IPS-18a (cell line): ENCODE measurements around the gene LINGO4.
"Not testable (repeated sequence)": the region's sequence is repeated elsewhere in the genome, so short reads cannot be mapped to it uniquely, and the experiment has no call there.

ENCODE experiments used
- H3K27ac ChIP-seq: one replicate; pipeline ENCODE4 v1.5.1; 2013; ENCODE audit warnings: low read length
- H3K27me3 ChIP-seq: one replicate; pipeline ENCODE4 v1.6.1; 2013; ENCODE audit warnings: mild to moderate bottlenecking, low read length; ENCODE audit not compliant: control insufficient read depth, insufficient read depth
- H3K36me3 ChIP-seq: one replicate; pipeline ENCODE4 v1.6.1; 2013; ENCODE audit warnings: low read depth, low read length; ENCODE audit not compliant: control insufficient read depth
- H3K4me1 ChIP-seq: one replicate; pipeline ENCODE4 v1.6.1; 2013; ENCODE audit warnings: low read depth, low read length; ENCODE audit not compliant: control insufficient read depth
- H3K4me3 ChIP-seq: one replicate; pipeline ENCODE4 v1.5.1; 2013; ENCODE audit warnings: low read length
- H3K9ac ChIP-seq: one replicate; pipeline ENCODE4 v1.6.1; 2013; ENCODE audit warnings: mild to moderate bottlenecking, low read length, moderate library complexity
- H3K9me3 ChIP-seq: one replicate; pipeline ENCODE4 v1.6.1; 2013; ENCODE audit warnings: low read depth, low read length; ENCODE audit not compliant: control insufficient read depth

LINGO4 gene

DNA sequence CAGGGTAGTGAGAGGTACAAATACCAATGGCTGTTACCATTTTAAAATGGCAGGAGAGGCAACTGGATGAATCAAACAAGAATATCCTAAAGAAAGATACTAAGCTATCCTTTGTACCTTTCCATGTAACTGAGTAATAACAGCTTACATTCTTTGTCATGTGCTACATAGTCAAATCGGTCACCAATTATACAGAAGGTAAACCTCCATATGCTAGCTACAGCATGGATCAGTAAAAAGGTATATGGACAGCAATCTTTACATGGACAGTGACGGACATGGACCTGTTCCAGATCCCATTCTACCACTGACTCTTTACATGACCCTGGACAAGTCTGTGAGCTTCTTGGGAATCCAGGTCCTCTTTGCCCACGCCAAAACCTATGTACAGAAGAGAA lies 28.6 kb downstream of the LINGO4 start:
- no peaks in the 10 kb centered on the region for H3K9me3 ChIP-seq
- no peak overlapping the region for H3K27ac ChIP-seq
- H3K4me3 ChIP-seq: no peak overlapping the region
- H3K9ac ChIP-seq: no peak overlapping the region
- H3K4me1 ChIP-seq: no peaks in the 10 kb centered on the region
- H3K27me3 ChIP-seq: no peaks in the 10 kb centered on the region
- H3K36me3 ChIP-seq: peaks cover 44% of the 10 kb centered on the region

- Histone ChIP-seq H3K36me3 (peaks cover 44% of the 10 kb centered on the region), H3K9me3 (no peaks in the 10 kb centered on the region), H3K9ac (no peak overlapping the region), H3K4me3 (no peak overlapping the region), H3K4me1 (no peaks in the 10 kb centered on the region), H3K27me3 (no peaks in the 10 kb centered on the region), H3K27ac (no peak overlapping the region)
Measured at GRCh38 chr1:151775894-151776664, 29.1 kb downstream of the LINGO4 start.

- Histone ChIP-seq H3K4me1 (no peaks in the 10 kb centered on the region), H3K9ac (no peak overlapping the region), H3K36me3 (peaks cover 40% of the 10 kb centered on the region), H3K4me3 (no peak overlapping the region), H3K27ac (no peak overlapping the region), H3K27me3 (no peaks in the 10 kb centered on the region), H3K9me3 (no peaks in the 10 kb centered on the region)
Measured at GRCh38 chr1:151774256-151774922, 30.8 kb downstream of the LINGO4 start.

GRCh38 chr1:151773702-151774101 lies 31.5 kb downstream of the LINGO4 start:
- Histone ChIP-seq H3K9ac (no peak overlapping the region), H3K4me3 (no peak overlapping the region), H3K9me3 (no peaks in the 10 kb centered on the region), H3K27ac (no peak overlapping the region), H3K4me1 (no peaks in the 10 kb centered on the region), H3K27me3 (no peaks in the 10 kb centered on the region), H3K36me3 (peaks cover 35% of the 10 kb centered on the region)

DNA sequence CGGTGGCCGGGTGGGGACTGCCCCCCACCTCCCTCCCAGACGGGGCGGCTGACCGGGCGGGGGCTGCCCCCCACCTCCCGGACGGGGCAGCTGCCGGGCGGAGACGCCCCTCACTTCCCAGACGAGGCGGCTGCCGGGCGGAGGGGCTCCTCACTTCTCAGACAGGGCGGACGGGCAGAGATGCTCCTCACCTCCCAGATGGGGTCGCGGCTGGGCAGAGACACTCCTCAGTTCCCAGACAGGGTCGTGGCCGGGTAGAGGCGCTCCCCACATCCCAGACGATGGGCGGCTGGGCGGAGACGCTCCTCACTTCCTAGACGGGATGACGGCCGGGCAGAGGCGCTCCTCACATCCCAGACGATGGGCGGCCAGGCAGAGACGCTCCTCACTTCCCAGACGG lies 35.9 kb downstream of the LINGO4 start:
- not testable (repeated sequence) for H3K4me3 ChIP-seq, H3K4me1 ChIP-seq, H3K36me3 ChIP-seq, H3K27me3 ChIP-seq, H3K9me3 ChIP-seq, H3K9ac ChIP-seq, H3K27ac ChIP-seq

- not testable (repeated sequence) for H3K27me3 ChIP-seq, H3K9ac ChIP-seq, H3K4me1 ChIP-seq, H3K9me3 ChIP-seq, H3K4me3 ChIP-seq, H3K36me3 ChIP-seq, H3K27ac ChIP-seq
Measured at GRCh38 chr1:151768351-151769066, 36.7 kb downstream of the LINGO4 start.

GRCh38 chr1:151763990-151764389 lies 41.2 kb downstream of the LINGO4 start:
- no peaks in the 10 kb centered on the region for H3K27me3 ChIP-seq
- peak overlapping the region; percentile 75 for H3K27ac ChIP-seq
- H3K9ac ChIP-seq: peak overlapping the region; percentile 82
- no peaks in the 10 kb centered on the region for H3K9me3 ChIP-seq
- peaks cover 9% of the 10 kb centered on the region for H3K4me1 ChIP-seq
- peaks cover 28% of the 10 kb centered on the region for H3K36me3 ChIP-seq
- H3K4me3 ChIP-seq: peak overlapping the region; percentile 87

DNA sequence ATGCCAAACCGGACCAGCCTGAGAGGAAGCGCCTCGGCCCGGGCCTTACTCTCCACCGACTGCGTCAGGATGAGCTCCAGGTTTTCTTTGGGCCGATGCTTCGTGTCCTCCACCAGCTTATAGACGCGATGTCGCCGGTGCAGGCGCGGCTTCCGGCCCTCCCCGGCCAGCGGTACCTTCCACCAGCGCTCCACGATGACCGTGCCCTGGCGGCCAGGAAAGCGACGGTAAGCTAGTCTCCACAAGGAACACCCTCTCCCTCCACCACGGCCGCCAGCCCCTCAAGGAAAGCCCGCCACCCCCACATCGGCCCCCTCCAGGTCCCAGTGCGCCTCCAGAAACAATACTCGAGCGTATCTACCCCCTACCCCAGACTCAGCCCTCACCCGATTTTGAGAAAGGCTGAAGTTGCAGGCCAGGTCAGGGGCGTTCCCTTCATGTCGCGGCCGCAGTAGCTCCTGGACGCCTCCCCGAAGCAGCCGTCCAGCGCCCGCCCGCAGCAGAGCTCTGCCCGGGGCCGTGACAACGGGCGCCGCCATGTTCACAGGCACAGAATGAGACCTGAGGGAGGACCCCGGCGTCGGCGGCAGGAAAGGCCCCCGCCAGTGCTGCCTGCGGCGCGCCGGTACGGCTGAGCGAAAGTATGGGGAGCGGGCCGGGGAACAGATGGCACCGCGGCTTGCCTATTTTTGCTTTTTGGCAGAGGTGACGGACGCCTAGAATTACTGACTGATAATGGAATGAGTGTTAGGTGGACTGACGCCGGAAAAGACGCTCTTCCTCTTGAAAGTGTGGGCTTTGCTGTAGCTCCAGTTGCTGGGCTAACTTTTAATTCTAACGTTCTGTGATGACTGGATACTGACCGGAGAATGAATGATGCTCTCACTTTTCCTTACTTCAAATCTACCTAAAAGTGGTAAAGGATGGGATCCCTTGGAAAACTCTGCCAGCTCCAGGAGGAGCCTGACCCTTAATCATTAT lies 42.0 kb downstream of the LINGO4 start, which contains the start of gene MRPL9:
TSS of gene MRPL9 (minus strand) at position 556 of the 981 bp plus-strand sequence. CDS start at position 539, 17 bp downstream.
- H3K9me3 ChIP-seq: no peaks in the 10 kb centered on the region
- H3K36me3 ChIP-seq: peaks cover 34% of the 10 kb centered on the region
- peak within 1 kb of the TSS; percentile 87 for H3K4me3 ChIP-seq
- no peaks in the 10 kb centered on the region for H3K27me3 ChIP-seq
- peaks cover 9% of the 10 kb centered on the region for H3K4me1 ChIP-seq
- H3K9ac ChIP-seq: peak within 1 kb of the TSS; percentile 82
- H3K27ac ChIP-seq: peak within 1 kb of the TSS; percentile 75

DNA sequence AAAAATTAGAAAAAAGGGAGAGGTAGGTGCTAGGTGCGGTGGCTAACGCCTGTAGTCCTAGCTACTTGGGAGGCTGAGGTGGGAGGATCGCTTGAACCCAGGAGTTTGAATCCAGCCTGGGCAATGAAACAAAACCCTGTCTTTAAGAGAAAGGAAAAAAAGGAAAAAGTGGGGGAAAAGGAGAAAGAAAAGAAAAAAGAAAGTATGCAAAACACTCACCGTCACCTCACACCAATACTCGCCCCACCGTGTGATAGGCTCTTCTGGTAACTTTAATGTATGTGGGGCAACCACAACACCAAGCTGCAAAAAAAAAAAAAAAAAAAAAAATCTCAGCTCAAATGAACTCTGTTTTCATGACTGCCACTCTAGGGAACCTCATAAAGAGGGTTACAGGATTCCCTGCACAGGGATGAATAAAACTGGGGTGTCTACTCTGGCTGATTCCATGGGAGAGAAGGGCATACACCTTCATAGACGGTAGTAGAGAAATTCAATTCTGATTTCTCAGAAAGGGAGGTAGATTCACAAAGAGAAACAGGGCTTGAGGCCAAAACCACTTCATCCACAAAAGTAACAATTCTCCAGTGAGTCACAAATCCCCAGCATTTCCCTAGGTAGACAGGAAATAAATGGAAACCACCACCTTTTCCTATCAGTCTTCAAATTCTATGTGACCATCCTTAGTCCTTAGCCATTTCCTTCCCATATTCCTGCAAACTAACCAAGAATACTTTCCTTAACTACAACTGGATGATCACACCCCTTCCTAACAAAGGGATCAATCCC lies 44.4 kb downstream of the LINGO4 start:
- H3K27me3 ChIP-seq: no peaks in the 10 kb centered on the region
- no peak overlapping the region for H3K9ac ChIP-seq
- H3K27ac ChIP-seq: no peak overlapping the region
- H3K9me3 ChIP-seq: no peaks in the 10 kb centered on the region
- H3K36me3 ChIP-seq: peaks cover 36% of the 10 kb centered on the region
- H3K4me1 ChIP-seq: peaks cover 9% of the 10 kb centered on the region
- no peak overlapping the region for H3K4me3 ChIP-seq

GRCh38 chr1:151759241-151759640 lies 46.0 kb downstream of the LINGO4 start:
- Histone ChIP-seq H3K27me3 (no peaks in the 10 kb centered on the region), H3K9me3 (no peaks in the 10 kb centered on the region), H3K36me3 (peaks cover 36% of the 10 kb centered on the region), H3K4me1 (peaks cover 9% of the 10 kb centered on the region), H3K27ac (no peak overlapping the region), H3K9ac (no peak overlapping the region), H3K4me3 (no peak overlapping the region)
